ENCODE measurements around the gene GLTP. TPM values are rescaled to one million over a fixed set of nuclear protein-coding genes. Genes with fewer than 3 reads are reported as not detected.

Gene GLTP
- total RNA-seq, 4 donors from 2014 or later, result 35.6 to 287 (median 167) TPM

DNA sequence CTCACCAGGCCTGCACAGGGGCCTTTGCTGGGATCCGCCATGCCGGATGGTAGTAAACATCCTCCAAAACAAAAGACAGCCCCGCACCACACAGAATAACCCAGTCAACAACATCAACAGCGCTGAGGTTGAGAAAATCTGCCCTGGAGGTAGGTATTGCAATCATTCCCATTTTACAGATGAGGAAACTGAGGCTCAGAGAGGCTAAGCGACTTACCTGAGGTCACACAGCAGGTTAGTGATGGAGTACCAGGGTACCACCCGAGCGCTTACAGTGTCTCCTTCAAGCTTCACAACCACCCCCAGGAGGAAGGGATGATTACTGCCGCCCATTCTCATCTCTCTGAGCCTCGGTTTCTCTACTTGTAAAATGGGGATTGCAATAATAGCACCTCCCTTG, 62.1 kb downstream of the GLTP start:
- Histone ChIP-seq H3K27ac (no peak overlapping the region), H3K4me1 (no peaks in the 10 kb centered on the region)

DNA sequence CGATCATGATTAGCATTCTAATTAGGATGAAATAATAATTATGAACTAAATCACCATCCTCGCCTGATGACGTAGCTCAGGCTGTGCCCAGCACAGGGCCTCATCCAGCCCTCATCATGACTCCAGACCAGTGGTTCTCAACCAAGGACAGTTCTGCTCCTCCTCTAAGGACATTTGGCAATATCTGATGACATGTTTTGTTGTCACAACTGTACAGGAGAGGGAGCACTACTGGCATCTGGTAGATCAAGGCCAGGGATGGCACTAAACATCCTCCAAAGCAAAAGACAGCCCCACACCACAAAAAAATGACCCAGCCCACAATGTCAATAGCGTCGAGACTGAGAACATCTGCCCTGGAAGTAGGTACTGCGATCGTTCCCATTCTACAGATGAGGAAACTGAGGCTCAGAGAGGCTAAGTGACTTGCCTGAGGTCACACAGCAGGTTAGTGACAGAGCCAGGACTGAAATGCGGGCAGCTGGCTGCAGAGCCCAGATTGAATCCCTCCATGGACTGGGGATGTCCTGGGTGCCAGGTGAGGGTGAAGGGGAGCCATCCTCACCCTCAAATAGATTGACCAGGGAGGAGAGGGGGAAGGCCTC, 62.6 kb downstream of the GLTP start:
- 70 to 90% methylated on average over 2 to 8 of the region's 8 CpGs for WGBS, 2 donors (ENCODE audit: low coverage in 1 of 2)
- H3K9me3 ChIP-seq, result no peaks in the 10 kb centered on the region
- no peaks in the 10 kb centered on the region for H3K36me3 ChIP-seq
- TF ChIP-seq EP300 (IDR thresholded peaks at IDR 0.05; ENCODE audit: low read depth) (no peak), POLR2AphosphoS5 (IDR thresholded peaks at IDR 0.05) (no peak), POLR2A (IDR thresholded peaks at IDR 0.05) (no peak)
- TF ChIP-seq, protein P1, sequence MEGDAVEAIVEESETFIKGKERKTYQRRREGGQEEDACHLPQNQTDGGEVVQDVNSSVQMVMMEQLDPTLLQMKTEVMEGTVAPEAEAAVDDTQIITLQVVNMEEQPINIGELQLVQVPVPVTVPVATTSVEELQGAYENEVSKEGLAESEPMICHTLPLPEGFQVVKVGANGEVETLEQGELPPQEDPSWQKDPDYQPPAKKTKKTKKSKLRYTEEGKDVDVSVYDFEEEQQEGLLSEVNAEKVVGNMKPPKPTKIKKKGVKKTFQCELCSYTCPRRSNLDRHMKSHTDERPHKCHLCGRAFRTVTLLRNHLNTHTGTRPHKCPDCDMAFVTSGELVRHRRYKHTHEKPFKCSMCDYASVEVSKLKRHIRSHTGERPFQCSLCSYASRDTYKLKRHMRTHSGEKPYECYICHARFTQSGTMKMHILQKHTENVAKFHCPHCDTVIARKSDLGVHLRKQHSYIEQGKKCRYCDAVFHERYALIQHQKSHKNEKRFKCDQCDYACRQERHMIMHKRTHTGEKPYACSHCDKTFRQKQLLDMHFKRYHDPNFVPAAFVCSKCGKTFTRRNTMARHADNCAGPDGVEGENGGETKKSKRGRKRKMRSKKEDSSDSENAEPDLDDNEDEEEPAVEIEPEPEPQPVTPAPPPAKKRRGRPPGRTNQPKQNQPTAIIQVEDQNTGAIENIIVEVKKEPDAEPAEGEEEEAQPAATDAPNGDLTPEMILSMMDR (IDR thresholded peaks at IDR 0.05), result no peak
- no peak overlapping the region for H3K27ac ChIP-seq
- intact Hi-C loops (cut with DNase I; ENCODE audit: low total_unique reads) (no loop called here), in situ Hi-C loops (cut with MboI; ENCODE audit: low pct_ligation_motif_present in 1 of 4, low pct_unique_long_range_greater_than_20kb in 1 of 4, low sequenced_read_pairs in 3 of 4) (no loop called here)
- H3K27me3 ChIP-seq, result peaks cover 4% of the 10 kb centered on the region
- H3K4me3 ChIP-seq, result no peak overlapping the region
- no peak for DNase-seq
- H3K4me1 ChIP-seq, result no peaks in the 10 kb centered on the region

More for the DNA sequence above, 62.1 kb downstream of the GLTP start:
- intact Hi-C loops (cut with DNase I; ENCODE audit: low total_unique reads), result no loop called here
- no peak for DNase-seq
- Histone ChIP-seq H3K27me3 (peaks cover 4% of the 10 kb centered on the region), H3K36me3 (no peaks in the 10 kb centered on the region), H3K9me3 (no peaks in the 10 kb centered on the region), H3K4me3 (no peak overlapping the region)
- WGBS, 2 donors (ENCODE audit: low coverage in 1 of 2), result 83% methylated on average over 9 of the region's 9 CpGs; no CpG with 5 or more reads in 1 of the 2 donors
- no peak for TF ChIP-seq POLR2A (IDR thresholded peaks at IDR 0.05)
- TF ChIP-seq, protein P1 (IDR thresholded peaks at IDR 0.05), result no peak
- TF ChIP-seq EP300 (IDR thresholded peaks at IDR 0.05; ENCODE audit: low read depth), result no peak
- no peak for TF ChIP-seq POLR2AphosphoS5 (IDR thresholded peaks at IDR 0.05)
- in situ Hi-C loops (cut with MboI; ENCODE audit: low pct_ligation_motif_present in 1 of 4, low pct_unique_long_range_greater_than_20kb in 1 of 4, low sequenced_read_pairs in 3 of 4), result no loop called here

DNA sequence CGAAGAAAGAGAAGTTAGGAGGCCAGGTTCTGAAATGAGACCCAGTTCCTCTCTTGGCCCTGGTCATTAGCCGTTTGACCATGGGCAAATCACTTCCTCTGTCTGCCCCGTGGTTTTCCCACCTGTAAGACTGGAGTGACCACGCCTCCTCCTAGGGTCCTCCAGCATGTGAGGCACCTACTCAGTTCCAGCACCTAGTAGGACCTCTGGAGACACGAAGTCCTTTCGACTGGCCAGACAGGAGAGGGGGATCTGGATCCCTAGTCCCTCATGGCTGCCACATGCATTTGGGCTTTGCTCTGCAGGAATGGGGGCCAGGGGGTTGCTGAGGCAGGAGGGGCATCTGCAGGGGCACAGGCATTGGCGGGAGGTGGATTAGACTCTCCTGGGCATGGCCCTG, 63.5 kb downstream of the GLTP start:
- DNase-seq, result no peak
- H3K36me3 ChIP-seq, result no peaks in the 10 kb centered on the region
- 80% methylated on average over 7 of the region's 7 CpGs; no CpG with 5 or more reads in 1 of the 2 donors for WGBS, 2 donors (ENCODE audit: low coverage in 1 of 2)
- H3K4me3 ChIP-seq, result no peak overlapping the region
- in situ Hi-C loops (cut with MboI; ENCODE audit: low pct_ligation_motif_present in 1 of 4, low pct_unique_long_range_greater_than_20kb in 1 of 4, low sequenced_read_pairs in 3 of 4) (no loop called here), intact Hi-C loops (cut with DNase I; ENCODE audit: low total_unique reads) (no loop called here)
- H3K4me1 ChIP-seq, result no peaks in the 10 kb centered on the region
- no peaks in the 10 kb centered on the region for H3K9me3 ChIP-seq
- H3K27me3 ChIP-seq, result peaks cover 4% of the 10 kb centered on the region
- no peak overlapping the region for H3K27ac ChIP-seq
- TF ChIP-seq POLR2A (IDR thresholded peaks at IDR 0.05) (no peak), EP300 (IDR thresholded peaks at IDR 0.05; ENCODE audit: low read depth) (no peak)
- TF ChIP-seq, protein P1 (IDR thresholded peaks at IDR 0.05), result no peak

DNA sequence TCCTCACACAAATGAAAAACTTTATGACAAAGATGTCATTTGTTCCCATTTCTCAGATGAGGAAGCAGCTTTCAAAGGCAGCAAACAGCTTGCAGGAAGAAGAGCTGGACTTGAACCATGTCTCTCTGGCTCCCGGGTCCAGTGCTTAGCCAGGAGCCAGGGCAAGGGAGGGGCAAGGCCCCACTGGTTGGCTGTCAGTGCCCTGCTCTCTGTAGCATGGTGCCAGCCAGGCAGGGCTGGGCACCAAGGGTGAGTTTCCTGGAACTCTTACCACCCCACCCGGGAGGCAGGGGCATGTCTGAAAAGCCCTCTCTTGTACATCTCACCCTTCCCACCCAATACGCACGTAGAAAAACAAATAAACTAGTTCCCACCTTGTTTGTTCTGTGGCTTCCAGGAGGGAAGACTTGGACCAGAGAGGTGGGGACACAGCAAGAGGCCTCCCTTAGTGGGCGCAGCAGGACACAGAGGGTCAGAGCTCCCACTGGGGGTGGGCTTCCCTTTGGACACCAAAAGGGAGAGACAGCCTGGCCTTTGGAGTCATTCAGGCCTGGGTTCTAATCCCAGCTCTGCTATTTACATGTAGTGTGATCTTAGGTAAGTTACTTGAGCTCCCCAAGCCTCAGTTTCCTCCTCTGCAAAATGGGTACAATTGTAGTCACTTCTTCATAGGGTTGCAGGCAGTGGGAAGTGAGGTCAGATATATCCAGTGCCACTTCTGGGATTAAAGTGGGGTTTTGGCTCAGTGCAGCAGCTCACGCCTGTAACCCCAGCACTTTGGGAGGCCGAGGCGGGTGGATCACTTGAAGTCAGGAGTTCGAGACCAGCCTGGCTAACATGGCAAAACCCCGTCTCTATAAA, 64.4 kb downstream of the GLTP start:
- in situ Hi-C loops (cut with MboI; ENCODE audit: low pct_ligation_motif_present in 1 of 4, low pct_unique_long_range_greater_than_20kb in 1 of 4, low sequenced_read_pairs in 3 of 4), result no loop called here
- no peak overlapping the region for H3K27ac ChIP-seq
- 72 to 90% methylated on average over 2 to 10 of the region's 10 CpGs for WGBS, 2 donors (ENCODE audit: low coverage in 1 of 2)
- intact Hi-C loops (cut with DNase I; ENCODE audit: low total_unique reads), result no loop called here
- H3K4me1 ChIP-seq, result no peaks in the 10 kb centered on the region
- H3K9me3 ChIP-seq, result no peaks in the 10 kb centered on the region
- DNase-seq, result no peak
- peaks cover 4% of the 10 kb centered on the region for H3K27me3 ChIP-seq
- TF ChIP-seq POLR2A (IDR thresholded peaks at IDR 0.05) (no peak), POLR2AphosphoS5 (IDR thresholded peaks at IDR 0.05) (no peak), EP300 (IDR thresholded peaks at IDR 0.05; ENCODE audit: low read depth) (no peak)
- TF ChIP-seq, protein P1 (IDR thresholded peaks at IDR 0.05), result no peak
- no peaks in the 10 kb centered on the region for H3K36me3 ChIP-seq
- H3K4me3 ChIP-seq, result no peak overlapping the region
